HG02870 (cell line): Measurements from ENCODE around the gene CASK.

Experiments
- ATAC-seq: cut with Tn5 transposase; IDR thresholded peaks from one replicate; pipeline ENCODE4 v1.9.1; 2021; ENCODE audit warnings: mild to moderate bottlenecking, moderate library complexity; ENCODE audit not compliant: unreplicated experiment

CASK gene

GRCh38 chrX:41478381-41478911 is 444.9 kb downstream of the CASK start:
- no peak for ATAC-seq

- ATAC-seq = no peak
Measured at GRCh38 chrX:41475591-41476241, 447.6 kb downstream of the CASK start.

- no peak for ATAC-seq
Measured at GRCh38 chrX:41475191-41475590, 448.2 kb downstream of the CASK start.

GRCh38 chrX:41474726-41475100 is 448.6 kb downstream of the CASK start:
- no peak for ATAC-seq

DNA sequence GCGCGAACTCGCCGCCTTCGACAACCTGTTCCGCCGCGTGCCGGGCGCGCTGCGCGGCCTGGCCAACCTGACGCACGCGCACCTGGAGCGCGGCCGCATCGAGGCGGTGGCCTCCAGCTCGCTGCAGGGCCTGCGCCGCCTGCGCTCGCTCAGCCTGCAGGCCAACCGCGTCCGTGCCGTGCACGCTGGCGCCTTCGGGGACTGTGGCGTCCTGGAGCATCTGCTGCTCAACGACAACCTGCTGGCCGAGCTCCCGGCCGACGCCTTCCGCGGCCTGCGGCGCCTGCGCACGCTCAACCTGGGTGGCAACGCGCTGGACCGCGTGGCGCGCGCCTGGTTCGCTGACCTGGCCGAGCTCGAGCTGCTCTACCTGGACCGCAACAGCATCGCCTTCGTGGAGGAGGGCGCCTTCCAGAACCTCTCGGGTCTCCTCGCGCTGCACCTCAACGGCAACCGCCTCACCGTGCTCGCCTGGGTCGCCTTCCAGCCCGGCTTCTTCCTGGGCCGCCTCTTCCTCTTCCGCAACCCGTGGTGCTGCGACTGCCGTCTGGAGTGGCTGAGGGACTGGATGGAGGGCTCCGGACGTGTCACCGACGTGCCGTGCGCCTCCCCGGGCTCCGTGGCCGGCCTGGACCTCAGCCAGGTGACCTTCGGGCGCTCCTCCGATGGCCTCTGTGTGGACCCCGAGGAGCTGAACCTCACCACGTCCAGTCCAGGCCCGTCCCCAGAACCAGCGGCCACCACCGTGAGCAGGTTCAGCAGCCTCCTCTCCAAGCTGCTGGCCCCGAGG is 449.2 kb downstream of the CASK start:
- no peak for ATAC-seq

GRCh38 chrX:41472231-41472815 is 451.0 kb downstream of the CASK start:
- ATAC-seq = no peak

- ATAC-seq = no peak
Measured at GRCh38 chrX:41471786-41472185, 451.6 kb downstream of the CASK start.

DNA sequence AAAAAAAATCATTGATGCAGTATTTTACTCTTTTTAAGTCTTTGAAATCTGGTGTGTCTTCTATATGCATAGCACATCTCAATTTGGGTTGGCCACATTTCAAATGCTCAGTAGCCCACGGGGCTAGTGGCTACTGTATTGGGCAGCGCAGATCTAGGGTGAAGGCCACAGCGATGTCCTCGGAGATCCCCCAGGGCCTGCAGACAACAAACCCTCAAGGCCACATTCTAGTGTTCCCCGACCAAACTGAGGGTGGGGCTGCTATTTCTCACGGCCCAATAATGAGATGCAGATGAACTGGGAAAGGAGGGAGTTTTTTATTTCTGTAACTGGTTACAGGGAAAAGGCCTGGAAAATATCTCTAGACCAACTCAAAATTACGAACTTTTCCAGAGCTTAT is 452.6 kb downstream of the CASK start:
- no peak for ATAC-seq

- ATAC-seq = no peak
Measured at GRCh38 chrX:41468647-41469323, 454.6 kb downstream of the CASK start.
